Ovary (tissue), 3 donors: ENCODE measurements around the gene MAPK7.

Source experiments
- EP300 ChIP-seq: sonication (generic); formaldehyde crosslinking; IDR thresholded peaks from one replicate; pipeline ENCODE4 v1.6.1; 2017; ENCODE audit warnings: antibody characterized with exemption
- POLR2A ChIP-seq: fragments of 450-650 bp; IDR thresholded peaks from one replicate; pipeline ENCODE4 v1.6.1; 2017; ENCODE audit warnings: antibody characterized with exemption, mild to moderate bottlenecking, moderate library complexity
- TF ChIP-seq, protein P1 (sequence below), 3 donors: fragments of 450-650 bp in 2 of 3; fragments of 200-600 bp in 1 of 3; IDR thresholded peaks; one replicate each; pipeline versions ENCODE4 v1.5.1 to v1.8.0; 2016 to 2022; ENCODE audit warnings: antibody characterized with exemption in 3 of 3, mild to moderate bottlenecking in 1 of 3
- donor health status: DM: no; HTN: no; CAD: no.

DNA sequence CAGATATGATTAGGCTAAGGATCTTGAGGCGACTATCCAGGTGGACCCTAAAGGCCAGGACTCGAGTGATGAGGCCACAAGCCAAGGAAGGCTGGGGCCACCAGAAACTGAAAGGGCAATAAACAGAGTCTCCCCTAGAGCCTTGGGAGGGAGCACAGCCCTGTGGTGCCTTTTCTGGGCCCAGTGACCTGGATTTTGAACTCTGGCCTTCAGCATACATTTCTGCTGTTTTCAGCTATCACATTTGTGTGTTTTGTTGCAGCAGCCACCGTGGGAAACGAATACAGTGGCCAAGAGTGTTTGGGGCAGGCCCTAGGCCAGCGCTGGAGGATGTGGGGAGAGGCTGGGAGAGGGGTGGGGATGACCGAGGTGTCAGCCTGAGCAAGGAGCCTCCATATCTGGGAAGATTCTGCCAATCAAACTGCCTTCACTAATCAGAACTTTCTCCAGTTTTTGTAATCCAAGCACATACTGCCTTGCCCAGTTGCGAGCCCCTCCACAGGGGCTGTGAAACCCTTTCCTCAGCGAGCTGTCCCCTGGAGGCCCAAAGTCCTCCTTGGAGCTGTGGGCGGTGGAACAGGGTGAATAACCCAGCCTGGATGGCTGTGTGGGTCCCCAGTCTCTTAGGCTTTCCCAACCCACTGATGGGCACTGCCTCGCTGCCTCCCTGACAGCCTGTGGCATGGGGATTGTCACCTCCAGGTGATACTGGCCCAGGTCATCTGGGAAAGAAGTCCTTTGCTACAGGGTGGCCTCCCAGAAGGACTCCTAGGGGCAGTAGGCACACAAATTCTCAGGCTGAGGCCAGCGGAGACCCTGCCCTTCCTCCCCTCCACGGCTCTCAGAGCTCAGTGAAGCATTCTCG is 32.6 kb upstream of the MAPK7 start:
- TF ChIP-seq, protein P1, sequence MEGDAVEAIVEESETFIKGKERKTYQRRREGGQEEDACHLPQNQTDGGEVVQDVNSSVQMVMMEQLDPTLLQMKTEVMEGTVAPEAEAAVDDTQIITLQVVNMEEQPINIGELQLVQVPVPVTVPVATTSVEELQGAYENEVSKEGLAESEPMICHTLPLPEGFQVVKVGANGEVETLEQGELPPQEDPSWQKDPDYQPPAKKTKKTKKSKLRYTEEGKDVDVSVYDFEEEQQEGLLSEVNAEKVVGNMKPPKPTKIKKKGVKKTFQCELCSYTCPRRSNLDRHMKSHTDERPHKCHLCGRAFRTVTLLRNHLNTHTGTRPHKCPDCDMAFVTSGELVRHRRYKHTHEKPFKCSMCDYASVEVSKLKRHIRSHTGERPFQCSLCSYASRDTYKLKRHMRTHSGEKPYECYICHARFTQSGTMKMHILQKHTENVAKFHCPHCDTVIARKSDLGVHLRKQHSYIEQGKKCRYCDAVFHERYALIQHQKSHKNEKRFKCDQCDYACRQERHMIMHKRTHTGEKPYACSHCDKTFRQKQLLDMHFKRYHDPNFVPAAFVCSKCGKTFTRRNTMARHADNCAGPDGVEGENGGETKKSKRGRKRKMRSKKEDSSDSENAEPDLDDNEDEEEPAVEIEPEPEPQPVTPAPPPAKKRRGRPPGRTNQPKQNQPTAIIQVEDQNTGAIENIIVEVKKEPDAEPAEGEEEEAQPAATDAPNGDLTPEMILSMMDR (IDR thresholded peaks at IDR 0.05): no peak
- no peak for TF ChIP-seq EP300
- TF ChIP-seq POLR2A: no peak
